Globus pallidus (tissue), 1 donor: ENCODE data around the gene AGBL1.

Source experiments
- DNase-seq: peaks from one replicate; pipeline ENCODE4 v3.0.0-alpha.2; 2015; ENCODE audit warnings: low spot score

AGBL1 gene

DNA sequence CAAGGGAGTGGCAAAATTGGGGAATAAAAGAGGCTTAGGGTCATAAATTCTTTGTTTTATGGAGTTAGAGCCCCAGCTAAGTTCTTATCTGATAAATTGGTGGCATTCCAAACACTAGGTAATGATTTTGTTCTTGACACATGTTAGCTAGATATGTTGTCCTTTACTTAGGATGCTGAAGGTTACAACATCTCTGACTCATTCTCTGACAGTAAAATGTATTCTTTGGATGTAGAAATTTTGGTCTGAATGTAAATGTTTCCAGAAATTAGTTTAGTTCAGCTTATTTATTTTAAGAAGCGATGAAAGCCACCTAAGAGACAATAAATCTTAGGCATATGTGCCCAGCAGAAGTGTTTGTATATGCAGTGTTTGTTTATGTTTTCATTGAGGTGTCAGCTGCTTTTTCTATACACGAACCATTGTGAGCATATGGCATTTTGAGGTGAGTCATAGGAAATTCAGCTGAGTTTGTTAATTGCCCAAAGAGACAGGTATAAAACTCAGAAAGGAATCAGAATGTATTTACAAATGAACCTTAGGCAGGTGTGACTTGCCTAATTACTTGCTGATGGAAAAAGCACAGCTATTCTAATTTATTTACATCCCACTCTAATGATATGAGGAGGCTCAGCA lies 247.7 kb downstream of the AGBL1 start:
- DNase-seq = no peak

DNA sequence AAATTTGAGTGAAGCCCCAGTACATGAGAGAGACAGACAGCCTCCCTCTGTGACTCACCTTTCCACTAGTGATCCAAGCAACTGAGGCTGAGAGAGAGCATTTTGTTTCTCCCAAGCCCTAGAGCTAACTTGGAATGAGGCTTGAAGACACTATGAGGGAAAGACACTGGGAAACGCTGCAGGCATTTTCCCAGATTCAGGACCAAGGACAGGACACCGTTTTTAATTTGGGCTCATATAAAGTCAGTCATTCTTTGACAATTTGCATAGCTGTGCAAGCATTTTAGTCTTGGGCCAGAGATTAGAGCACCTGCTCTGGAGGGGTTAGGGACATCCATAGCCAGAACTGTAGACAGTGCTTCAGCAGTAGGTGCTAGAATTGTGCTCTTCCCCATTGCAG lies 249.0 kb downstream of the AGBL1 start:
- no peak for DNase-seq

GRCh38 chr15:86329311-86330013 lies 249.8 kb downstream of the AGBL1 start:
- no peak for DNase-seq

GRCh38 chr15:86333819-86334218 lies 254.1 kb downstream of the AGBL1 start:
- no peak for DNase-seq

GRCh38 chr15:86336051-86336788 lies 256.5 kb downstream of the AGBL1 start:
- DNase-seq = no peak

GRCh38 chr15:86337071-86337470 lies 257.4 kb downstream of the AGBL1 start:
- no peak for DNase-seq

DNA sequence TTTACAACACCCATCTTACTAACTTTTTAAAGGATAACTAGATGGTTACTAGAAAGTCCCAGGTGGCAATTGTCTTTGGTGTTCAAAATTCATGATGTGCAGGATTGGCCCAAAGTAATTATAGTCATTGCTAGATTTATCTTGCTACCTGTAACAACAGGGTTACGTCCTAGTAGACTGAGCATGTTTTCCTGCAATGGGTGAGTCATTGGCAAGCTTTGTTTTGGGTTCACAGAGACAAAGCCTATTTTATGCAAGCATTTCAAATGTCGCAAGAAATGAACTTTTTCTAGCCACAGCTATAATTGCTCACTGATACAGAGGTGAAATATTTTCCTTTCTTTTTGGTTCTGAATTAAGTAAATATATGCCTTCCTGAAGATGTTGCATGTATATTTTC lies 267.6 kb downstream of the AGBL1 start:
- no peak for DNase-seq

- no peak for DNase-seq
Observed at GRCh38 chr15:86349565-86349964, 269.9 kb downstream of the AGBL1 start.

DNA sequence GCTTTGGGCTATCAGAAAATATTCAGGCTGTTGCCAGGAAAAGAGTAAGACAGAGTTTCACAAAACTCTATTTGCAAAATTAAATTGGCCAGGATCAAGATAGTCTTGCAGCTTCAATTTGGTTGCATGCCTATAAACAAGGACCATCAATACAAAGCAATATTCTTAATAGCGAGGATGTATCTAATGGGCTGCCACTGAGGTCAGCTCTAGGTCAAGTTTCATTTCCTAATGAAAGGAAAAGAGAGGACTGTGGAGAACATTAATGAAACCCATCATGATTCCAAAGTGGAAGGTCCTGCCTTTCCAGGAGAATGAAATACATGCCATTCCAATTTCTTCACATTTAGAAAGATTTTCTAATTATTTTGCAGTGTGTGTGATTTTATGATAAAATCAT lies 273.5 kb downstream of the AGBL1 start:
- DNase-seq = no peak

DNA sequence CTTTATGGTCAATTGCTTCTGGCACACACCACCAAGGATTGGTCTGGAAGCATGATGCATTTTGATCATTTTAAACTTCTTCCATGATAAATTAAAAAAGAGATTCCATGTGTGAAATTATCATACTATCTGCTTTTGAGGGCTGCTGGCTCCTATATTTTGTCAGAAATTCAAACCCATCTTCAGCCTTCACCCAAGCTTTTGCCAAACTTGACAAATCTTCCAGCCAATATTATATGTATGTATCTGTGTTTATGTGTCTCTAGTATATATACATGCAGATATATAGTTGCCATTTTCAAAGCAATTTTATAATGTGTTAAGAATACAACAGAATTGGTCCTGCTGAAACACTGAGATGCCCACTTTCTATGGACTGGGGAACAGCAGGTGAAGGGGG lies 275.7 kb downstream of the AGBL1 start:
- no peak for DNase-seq

DNA sequence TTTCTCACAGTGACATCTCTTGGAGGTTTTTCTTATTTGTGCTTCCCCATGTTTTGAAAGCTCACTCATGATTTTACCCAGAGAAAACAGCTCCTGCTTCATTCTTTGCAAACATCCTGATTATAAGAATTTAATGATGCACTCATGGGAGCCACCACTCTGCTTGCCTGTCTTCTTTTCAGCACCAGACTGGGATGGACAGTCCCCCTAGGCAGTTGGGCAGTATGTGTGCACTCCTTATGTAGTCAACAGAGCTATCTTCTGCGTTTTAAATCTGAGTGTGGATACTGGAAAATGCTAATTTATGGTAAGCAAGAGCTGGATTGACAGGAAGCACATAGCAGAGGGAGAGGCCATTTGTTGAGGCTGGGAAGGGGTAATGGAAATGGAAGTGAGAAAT lies 276.1 kb downstream of the AGBL1 start:
- no peak for DNase-seq

DNA sequence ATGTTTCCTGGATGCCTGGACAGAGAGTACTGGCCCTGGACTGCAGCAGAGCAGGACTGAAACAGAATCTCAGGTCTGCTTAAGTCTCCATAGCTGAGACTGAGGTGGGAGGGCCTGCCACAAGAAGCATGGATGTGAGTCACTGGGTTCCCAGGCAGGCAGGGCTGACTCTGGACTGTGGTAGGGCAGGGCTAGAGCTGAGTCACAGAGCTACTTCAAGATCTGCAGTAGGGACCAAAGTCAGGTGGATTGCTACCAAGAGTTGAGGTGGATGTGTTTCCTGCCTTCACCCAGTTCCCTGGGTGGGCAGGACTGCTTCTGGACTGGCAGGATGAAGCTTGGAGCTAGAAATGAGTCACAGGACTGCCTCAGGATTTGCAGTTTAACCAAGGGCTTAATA lies 282.9 kb downstream of the AGBL1 start:
- no peak for DNase-seq

- DNase-seq = no peak
Observed at GRCh38 chr15:86373147-86373546, 293.5 kb downstream of the AGBL1 start.

DNA sequence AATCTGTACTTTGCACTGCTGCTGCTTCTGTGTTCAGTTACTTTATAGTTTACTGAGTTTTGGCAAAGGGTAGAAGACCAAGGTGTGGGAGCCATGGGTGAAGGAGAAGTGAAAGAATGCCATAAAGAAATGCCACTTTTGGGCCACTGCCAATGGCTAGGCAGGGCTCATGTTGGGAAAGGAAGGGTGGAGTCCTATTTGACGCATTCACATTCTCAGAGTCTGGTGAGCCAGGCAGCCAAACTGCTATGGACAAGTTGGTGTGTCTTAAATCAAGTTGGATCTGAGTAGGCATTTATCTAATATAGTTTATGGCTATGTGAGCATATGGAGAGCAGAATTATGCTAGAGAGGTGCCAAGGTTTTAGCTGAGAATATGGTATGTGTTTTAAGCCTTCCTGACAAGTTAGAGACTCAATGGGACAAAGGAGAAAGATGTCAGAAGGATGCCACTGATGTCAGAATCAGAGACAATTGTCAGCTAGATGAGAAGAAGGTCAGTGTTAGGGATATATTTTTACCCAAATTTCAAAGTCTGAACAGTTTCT lies 296.1 kb downstream of the AGBL1 start:
- no peak for DNase-seq

DNA sequence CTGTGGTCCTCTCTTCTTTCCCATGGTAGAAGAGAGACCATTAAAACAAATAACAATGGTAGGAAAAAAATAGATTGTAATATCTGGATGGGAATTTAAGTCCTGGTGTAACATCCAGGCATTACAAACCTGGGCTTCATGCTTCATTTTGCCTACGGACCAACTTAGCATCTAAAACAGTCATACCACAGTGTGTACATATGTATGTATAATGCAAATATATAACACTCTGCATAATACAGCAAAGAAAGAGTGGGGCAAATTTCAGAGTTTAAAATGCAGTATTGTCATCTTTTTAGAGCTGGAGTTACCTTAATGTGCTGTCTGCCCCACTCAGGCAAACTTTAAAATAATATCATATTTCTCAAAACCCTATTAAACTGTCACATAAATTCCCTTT lies 298.2 kb downstream of the AGBL1 start:
- DNase-seq = no peak

DNA sequence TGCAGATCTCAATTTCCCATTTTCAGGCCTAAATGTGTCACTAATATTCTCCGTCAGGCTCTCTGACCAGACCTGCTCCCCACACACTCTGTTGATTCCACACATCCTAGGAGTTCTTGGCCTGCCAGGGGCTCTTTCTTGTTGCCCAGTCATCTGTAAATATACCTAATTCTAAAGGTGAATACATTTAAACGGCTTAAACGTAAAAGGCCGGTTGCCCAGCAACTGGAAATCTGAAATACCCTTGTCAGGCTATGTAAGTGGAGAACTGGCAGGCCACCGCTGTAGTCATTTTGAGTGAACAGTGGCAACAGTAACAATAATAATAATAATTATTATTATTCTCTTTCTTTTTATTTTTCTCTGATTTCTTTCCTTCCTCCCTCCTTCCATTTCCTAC lies 302.7 kb downstream of the AGBL1 start:
- no peak for DNase-seq

GRCh38 chr15:86383611-86384010 lies 303.9 kb downstream of the AGBL1 start:
- no peak for DNase-seq

GRCh38 chr15:86384186-86384585 lies 304.5 kb downstream of the AGBL1 start:
- DNase-seq = no peak

GRCh38 chr15:86392296-86392695 lies 312.6 kb downstream of the AGBL1 start:
- no peak for DNase-seq

- no peak for DNase-seq
Observed at GRCh38 chr15:86392874-86393273, 313.2 kb downstream of the AGBL1 start.

- no peak for DNase-seq
Observed at GRCh38 chr15:86394866-86395265, 315.2 kb downstream of the AGBL1 start.

DNA sequence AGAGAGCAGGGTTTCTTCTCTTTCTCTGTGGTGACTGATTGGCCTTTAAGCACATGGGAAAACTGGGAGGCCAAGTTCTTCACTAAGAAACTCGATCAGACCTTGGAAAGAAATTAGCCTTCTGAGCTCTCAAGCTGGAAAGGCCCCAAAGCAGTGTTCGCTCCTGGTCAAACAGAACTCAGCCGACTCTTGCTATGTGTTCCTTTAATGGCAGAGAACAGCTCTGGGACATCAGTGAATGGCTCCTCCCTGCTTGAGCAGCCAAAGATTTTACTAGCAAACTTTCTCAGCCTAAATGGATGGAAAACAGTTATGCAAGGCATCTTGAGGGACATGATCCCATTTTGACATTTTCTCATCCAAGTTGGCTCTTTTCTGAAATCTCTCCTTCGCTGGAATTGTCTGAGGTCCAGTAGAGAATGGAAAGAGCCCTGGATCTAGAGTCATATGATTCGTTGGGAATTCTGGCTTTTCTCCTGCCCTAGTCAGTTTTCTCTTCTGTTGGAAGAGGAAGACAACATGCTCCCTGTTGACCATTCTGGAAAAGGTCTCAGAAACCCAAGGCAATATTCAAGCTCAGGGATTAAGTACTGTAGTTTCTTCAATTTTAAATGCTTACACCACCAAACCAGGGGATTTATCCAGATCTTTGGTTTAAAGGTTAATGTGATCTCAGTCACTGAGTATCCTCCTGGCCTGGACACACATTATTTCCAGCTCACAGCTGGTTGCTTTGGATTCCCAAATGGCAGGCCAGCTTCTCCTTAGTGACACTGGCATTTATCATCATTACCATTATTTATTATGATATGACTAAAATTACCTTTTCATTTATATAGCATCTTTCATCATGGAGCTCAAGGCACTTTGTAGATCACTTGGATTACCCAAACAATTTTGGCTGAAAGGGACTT lies 319.6 kb downstream of the AGBL1 start:
- peak; percentile 1 for DNase-seq
